Smooth muscle cell (in vitro differentiated cells): ENCODE results near the gene DNASE1L1. TPM values are rescaled to one million over a fixed set of nuclear protein-coding genes. Genes with fewer than 3 reads are reported as not detected.
"Not testable (repeated sequence)": the region's sequence is repeated elsewhere in the genome, so short reads cannot be mapped to it uniquely, and the experiment has no call there.

ENCODE experiments used
- DNase-seq: peaks from one replicate; lab custom pipeline; 2025; ENCODE audit not compliant: unreplicated experiment; lab: John Stamatoyannopoulos, UW
- H2AFZ ChIP-seq: fragments of 200-600 bp; sonication (generic); 2 replicates; pipeline ENCODE4 v1.6.0; 2016; ENCODE audit warnings: antibody characterized with exemption, low read depth, mild to moderate bottlenecking
- H3F3A ChIP-seq: fragments of 200-600 bp; sonication (generic); 2 replicates; pipeline ENCODE4 v1.6.0; 2017; ENCODE audit warnings: antibody characterized with exemption, low read depth
- H3K27ac ChIP-seq: fragments of 200-600 bp; sonication (generic); 2 replicates; pipeline ENCODE4 v1.5.1; 2016; ENCODE audit warnings: low read depth, mild to moderate bottlenecking
- H3K27me3 ChIP-seq: fragments of 200-600 bp; sonication (generic); 2 replicates; pipeline ENCODE4 v1.6.1; 2016; ENCODE audit warnings: low read depth, mild to moderate bottlenecking
- H3K36me3 ChIP-seq: fragments of 200-600 bp; sonication (generic); 2 replicates; pipeline ENCODE4 v1.5.1; 2016; ENCODE audit warnings: low read depth
- H3K4me1 ChIP-seq: fragments of 200-600 bp; sonication (generic); 2 replicates; pipeline ENCODE4 v1.5.1; 2016; ENCODE audit warnings: low read depth
- H3K4me2 ChIP-seq: fragments of 200-600 bp; sonication (generic); 2 replicates; pipeline ENCODE4 v1.6.0; 2016; ENCODE audit warnings: mild to moderate bottlenecking
- H3K4me3 ChIP-seq: fragments of 200-600 bp; sonication (generic); 2 replicates; pipeline ENCODE4 v1.5.1; 2016; ENCODE audit warnings: mild to moderate bottlenecking
- H3K79me2 ChIP-seq: fragments of 200-600 bp; sonication (generic); 2 replicates; pipeline ENCODE4 v1.6.0; 2016; ENCODE audit warnings: low read depth, mild to moderate bottlenecking
- H3K9ac ChIP-seq: fragments of 200-600 bp; sonication (generic); 2 replicates; pipeline ENCODE4 v1.6.0; 2016; ENCODE audit warnings: low read depth
- H3K9me3 ChIP-seq: fragments of 200-600 bp; sonication (generic); replicated peaks from 2 replicates; pipeline ENCODE4 v1.5.1; 2016; ENCODE audit warnings: low read depth
- H4K20me1 ChIP-seq: fragments of 200-600 bp; sonication (generic); 2 replicates; pipeline ENCODE4 v1.6.0; 2016; ENCODE audit warnings: low read depth
- CTCF ChIP-seq: fragments of 200-600 bp; sonication (generic); IDR thresholded peaks from 2 replicates; pipeline ENCODE4 v1.5.1; 2017; ENCODE audit warnings: borderline replicate concordance, mild to moderate bottlenecking, antibody characterized with exemption; ENCODE audit not compliant: insufficient read depth, poor library complexity, severe bottlenecking
- WGBS: methylation state at CpG from one replicate; pipeline ENCODE4 v1.1.7; 2016; ENCODE audit warnings: low lambda C conversion rate; 5-methylcytosine and 5-hydroxymethylcytosine counted together
- polyA plus RNA-seq: library from polyadenylated mRNA; unstranded; fragments of >200 nt; fragmentation: Nextera tagmentation; extraction: Ambion mirVana; gene quantifications from 2 replicates; pipeline ENCODE4 v1.2.1, GENCODE V29; 2016
- total RNA-seq: library from RNA; depleted of rRNA; stranded (reverse); fragments of >200 nt; gene quantifications from 2 replicates; pipeline ENCODE4 v1.2.3, GENCODE V29; 2014

DNASE1L1 gene
- total and polyA plus RNA-seq, 2 experiments from 2014 or later = 30.0 to 40.4 TPM

GRCh38 chrX:154389812-154390747 is 19.0 kb downstream of the DNASE1L1 start:
- H3K4me2 ChIP-seq, H3K9me3 ChIP-seq, H3K36me3 ChIP-seq, H3K27ac ChIP-seq, H3K4me3 ChIP-seq, H3F3A ChIP-seq, H2AFZ ChIP-seq, H3K9ac ChIP-seq, H4K20me1 ChIP-seq, H3K27me3 ChIP-seq, H3K4me1 ChIP-seq, DNase-seq, H3K79me2 ChIP-seq: not testable (repeated sequence)
- 57% methylated on average over 14 of the region's 121 CpGs for WGBS

GRCh38 chrX:154388649-154389048 is 20.4 kb downstream of the DNASE1L1 start:
- H3K27me3 ChIP-seq, H3K36me3 ChIP-seq, H2AFZ ChIP-seq, H3K9ac ChIP-seq, H3F3A ChIP-seq, DNase-seq, H3K9me3 ChIP-seq, H3K27ac ChIP-seq, H4K20me1 ChIP-seq, H3K4me1 ChIP-seq, H3K4me3 ChIP-seq, H3K4me2 ChIP-seq, H3K79me2 ChIP-seq: not testable (repeated sequence)
- no CpG with 5 or more reads among the region's 16 CpGs for WGBS

GRCh38 chrX:154388094-154388493 is 21.0 kb downstream of the DNASE1L1 start:
- not testable (repeated sequence) for H2AFZ ChIP-seq

GRCh38 chrX:154384284-154384892 is 24.7 kb downstream of the DNASE1L1 start:
- no peaks in the 10 kb centered on the region for H3K27me3 ChIP-seq
- H4K20me1 ChIP-seq = peaks cover 5% of the 10 kb centered on the region
- peaks cover 15% of the 10 kb centered on the region for H3K79me2 ChIP-seq
- H3K4me1 ChIP-seq = peaks cover 8% of the 10 kb centered on the region
- H3K4me2 ChIP-seq = no peak overlapping the region
- 81% methylated on average over 8 of the region's 8 CpGs for WGBS
- no peak for DNase-seq
- TF ChIP-seq CTCF = peak; percentile 25
- no peaks in the 10 kb centered on the region for H3F3A ChIP-seq
- no peak overlapping the region for H3K4me3 ChIP-seq
- no peaks in the 10 kb centered on the region for H3K9me3 ChIP-seq
- no peak overlapping the region for H2AFZ ChIP-seq
- no peak overlapping the region for H3K9ac ChIP-seq
- H3K27ac ChIP-seq = no peak overlapping the region
- no peaks in the 10 kb centered on the region for H3K36me3 ChIP-seq

More at GRCh38 chrX:154388094-154388493, 21.0 kb downstream of the DNASE1L1 start:
- H3K9ac ChIP-seq, H3K27me3 ChIP-seq, H3K4me1 ChIP-seq, H3K27ac ChIP-seq, DNase-seq, H3K79me2 ChIP-seq, H3F3A ChIP-seq, H3K4me3 ChIP-seq, H4K20me1 ChIP-seq, H3K4me2 ChIP-seq, H3K9me3 ChIP-seq, H3K36me3 ChIP-seq: not testable (repeated sequence)
- no CpG with 5 or more reads among the region's 20 CpGs for WGBS
